Hepatocyte (in vitro differentiated cells): ENCODE data around the gene MRPS9.

Experiments
- EZH2 ChIP-seq: fragments of 200-600 bp; sonication (generic); IDR thresholded peaks from 2 replicates; pipeline ENCODE4 v1.6.1; 2016; ENCODE audit warnings: antibody characterized with exemption, mild to moderate bottlenecking, borderline replicate concordance
- EZH2phosphoT487 ChIP-seq: fragments of 200-600 bp; sonication (generic); IDR thresholded peaks from one replicate; pipeline ENCODE4 v1.6.1; 2018; ENCODE audit warnings: antibody characterized with exemption, mild to moderate bottlenecking, low read depth, moderate library complexity; ENCODE audit not compliant: unreplicated experiment, severe bottlenecking
- TF ChIP-seq, protein P1 (sequence below): fragments of 200-600 bp; sonication (generic); IDR thresholded peaks from 2 replicates; pipeline ENCODE4 v1.5.1; 2016; ENCODE audit warnings: antibody characterized with exemption, mild to moderate bottlenecking; ENCODE audit not compliant: poor library complexity

DNA sequence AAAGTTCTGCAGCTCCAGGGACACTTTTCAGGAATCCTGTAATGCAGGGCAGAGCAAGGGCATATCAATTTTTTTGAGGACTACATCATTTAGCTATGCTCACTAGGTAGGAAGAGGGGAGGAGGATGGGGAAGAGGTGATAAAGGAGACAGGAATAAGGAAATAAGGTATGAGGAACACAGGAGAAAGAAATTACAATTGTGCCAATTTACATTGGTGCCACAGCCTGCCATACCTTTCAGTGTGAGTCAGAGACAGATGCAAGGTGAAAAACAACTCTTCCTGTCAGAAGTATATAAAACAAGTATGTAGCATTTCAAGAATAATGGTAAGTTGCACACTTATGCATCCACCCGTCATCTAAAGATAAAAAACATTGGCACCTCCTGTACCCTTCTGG, 5.4 kb upstream of the MRPS9 start:
- TF ChIP-seq EZH2 (no peak), EZH2phosphoT487 (no peak)
- TF ChIP-seq, protein P1, sequence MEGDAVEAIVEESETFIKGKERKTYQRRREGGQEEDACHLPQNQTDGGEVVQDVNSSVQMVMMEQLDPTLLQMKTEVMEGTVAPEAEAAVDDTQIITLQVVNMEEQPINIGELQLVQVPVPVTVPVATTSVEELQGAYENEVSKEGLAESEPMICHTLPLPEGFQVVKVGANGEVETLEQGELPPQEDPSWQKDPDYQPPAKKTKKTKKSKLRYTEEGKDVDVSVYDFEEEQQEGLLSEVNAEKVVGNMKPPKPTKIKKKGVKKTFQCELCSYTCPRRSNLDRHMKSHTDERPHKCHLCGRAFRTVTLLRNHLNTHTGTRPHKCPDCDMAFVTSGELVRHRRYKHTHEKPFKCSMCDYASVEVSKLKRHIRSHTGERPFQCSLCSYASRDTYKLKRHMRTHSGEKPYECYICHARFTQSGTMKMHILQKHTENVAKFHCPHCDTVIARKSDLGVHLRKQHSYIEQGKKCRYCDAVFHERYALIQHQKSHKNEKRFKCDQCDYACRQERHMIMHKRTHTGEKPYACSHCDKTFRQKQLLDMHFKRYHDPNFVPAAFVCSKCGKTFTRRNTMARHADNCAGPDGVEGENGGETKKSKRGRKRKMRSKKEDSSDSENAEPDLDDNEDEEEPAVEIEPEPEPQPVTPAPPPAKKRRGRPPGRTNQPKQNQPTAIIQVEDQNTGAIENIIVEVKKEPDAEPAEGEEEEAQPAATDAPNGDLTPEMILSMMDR: no peak
